Liver (tissue), 10 donors: ENCODE results near the gene ANKS1A. TPM values are rescaled to one million over a fixed set of nuclear protein-coding genes. Genes with fewer than 3 reads are reported as not detected.

Experiments
- DNase-seq: peaks from one replicate; pipeline ENCODE4 v3.0.0-alpha.2; 2017; ENCODE audit warnings: low spot score
- H3K27ac ChIP-seq, 2 donors: one replicate each; pipeline ENCODE4 v1.7.0; 2013; ENCODE audit warnings: inconsistent platforms in 2 of 2, low read length in 2 of 2, control low read depth in 1 of 2, low read depth in 1 of 2, mild to moderate bottlenecking in 1 of 2
- H3K27me3 ChIP-seq, 4 donors: one replicate each; pipeline versions ENCODE4 v1.6.1 to v1.7.0; 2013; ENCODE audit warnings: low read length in 3 of 4, inconsistent platforms in 1 of 4, mild to moderate bottlenecking in 1 of 4, moderate library complexity in 1 of 4; ENCODE audit not compliant: control insufficient read depth in 4 of 4, insufficient read depth in 4 of 4
- H3K36me3 ChIP-seq, 4 donors: one replicate each; pipeline versions ENCODE4 v1.6.1 to v1.7.0; 2013; ENCODE audit warnings: low read length in 3 of 4, mild to moderate bottlenecking in 3 of 4, low read depth in 1 of 4, moderate library complexity in 1 of 4; ENCODE audit not compliant: control insufficient read depth in 4 of 4, insufficient read depth in 3 of 4
- H3K4me1 ChIP-seq, 4 donors: one replicate each; pipeline versions ENCODE4 v1.6.1 to v1.7.0; 2013; ENCODE audit warnings: low read length in 3 of 4, mild to moderate bottlenecking in 3 of 4, moderate library complexity in 1 of 4; ENCODE audit not compliant: control insufficient read depth in 4 of 4, insufficient read depth in 4 of 4
- H3K4me3 ChIP-seq, 3 donors: one replicate each; pipeline versions ENCODE4 v1.6.1 to v1.7.0; 2013; ENCODE audit warnings: low read length in 3 of 3, control low read depth in 1 of 3, low read depth in 1 of 3, mild to moderate bottlenecking in 1 of 3
- H3K9ac ChIP-seq, 2 donors: one replicate each; pipeline ENCODE4 v1.7.0; 2013; ENCODE audit warnings: low read length in 2 of 2, mild to moderate bottlenecking in 2 of 2, moderate library complexity in 2 of 2, control low read depth in 1 of 2, low read depth in 1 of 2
- H3K9me3 ChIP-seq, 4 donors: one replicate each; pipeline versions ENCODE4 v1.6.1 to v1.7.0; 2013; ENCODE audit warnings: low read length in 3 of 4; ENCODE audit not compliant: control insufficient read depth in 4 of 4
- EGR1 ChIP-seq, 2 donors: IDR thresholded peaks; 2 replicates each; pipeline ENCODE4 v1.6.1; 2016 to 2018; ENCODE audit warnings: antibody characterized with exemption in 2 of 2, low read depth in 2 of 2
- HNF4A ChIP-seq, 2 donors: conservative IDR thresholded peaks; 2 replicates each; pipeline ENCODE4 v1.6.1; 2016; ENCODE audit warnings: antibody characterized with exemption in 2 of 2, mild to moderate bottlenecking in 2 of 2
- HNF4G ChIP-seq: IDR thresholded peaks from 2 replicates; pipeline ENCODE4 v1.6.1; 2016; ENCODE audit warnings: antibody characterized with exemption
- JUND ChIP-seq, 2 donors: IDR thresholded peaks; 2 replicates each; pipeline ENCODE4 v1.6.1; 2016; ENCODE audit warnings: antibody characterized with exemption in 2 of 2
- NR2F2 ChIP-seq: IDR thresholded peaks from 2 replicates; pipeline ENCODE4 v1.6.1; 2016; ENCODE audit warnings: antibody characterized with exemption
- RAD21 ChIP-seq, 2 donors: IDR thresholded peaks; 2 replicates each; pipeline ENCODE4 v1.6.1; 2016; ENCODE audit warnings: antibody characterized with exemption in 2 of 2, mild to moderate bottlenecking in 2 of 2
- RXRA ChIP-seq, 2 donors: IDR thresholded peaks; 2 replicates each; pipeline ENCODE4 v1.6.1; 2017 to 2018; ENCODE audit warnings: antibody characterized with exemption in 2 of 2, mild to moderate bottlenecking in 1 of 2
- TAF1 ChIP-seq: conservative IDR thresholded peaks from 2 replicates; pipeline ENCODE4 v1.6.1; 2016; ENCODE audit warnings: antibody characterized with exemption, mild to moderate bottlenecking
- WGBS: extraction: QIAGEN DNeasy Blood & Tissue Kit; methylation state at CpG from one replicate; pipeline ENCODE4 v1.1.7; 2013; 5-methylcytosine and 5-hydroxymethylcytosine counted together
- polyA plus RNA-seq, 2 donors: library from polyadenylated mRNA; stranded (reverse) in 1 of 2; unstranded in 1 of 2; fragments of 200-250 nt in 1 of 2; fragments of >200 nt in 1 of 2; fragmentation: Nextera tagmentation in 1 of 2; extraction: Ambion mirVana in 1 of 2; gene quantifications; one replicate each; pipeline versions ENCODE4 v1.2.1 to v1.2.3, GENCODE V29; 2013 to 2015
- small RNA-seq: library from RNA; depleted of rRNA; stranded (forward); fragments of <200 nt; gene quantifications from one replicate; pipeline ENCODE3, GENCODE V24; 2014
- total RNA-seq, 2 donors: library from RNA; depleted of rRNA; stranded (reverse); fragments of >200 nt; gene quantifications; one replicate each; pipeline ENCODE4 v1.2.3, GENCODE V29; 2014
- TF ChIP-seq, protein P1 (sequence below): IDR thresholded peaks from 2 replicates; pipeline ENCODE4 v1.6.1; 2016; ENCODE audit warnings: antibody characterized with exemption
- TF ChIP-seq, protein P2 (sequence below): fragments of 150-350 bp; IDR thresholded peaks from 2 replicates; pipeline ENCODE4 v1.5.1; 2017; ENCODE audit warnings: improper control_type of control experiment, low read depth, low read length; ENCODE audit not compliant: missing input control
- donor health status: healthy.
- donor health status: healthy.
- donor health status: healthy.
- donor health status: healthy.
- donor health status: healthy.

ANKS1A gene
- total and polyA plus RNA-seq, 4 donors: 4.3 to 18.7 (median 6.7) TPM

DNA sequence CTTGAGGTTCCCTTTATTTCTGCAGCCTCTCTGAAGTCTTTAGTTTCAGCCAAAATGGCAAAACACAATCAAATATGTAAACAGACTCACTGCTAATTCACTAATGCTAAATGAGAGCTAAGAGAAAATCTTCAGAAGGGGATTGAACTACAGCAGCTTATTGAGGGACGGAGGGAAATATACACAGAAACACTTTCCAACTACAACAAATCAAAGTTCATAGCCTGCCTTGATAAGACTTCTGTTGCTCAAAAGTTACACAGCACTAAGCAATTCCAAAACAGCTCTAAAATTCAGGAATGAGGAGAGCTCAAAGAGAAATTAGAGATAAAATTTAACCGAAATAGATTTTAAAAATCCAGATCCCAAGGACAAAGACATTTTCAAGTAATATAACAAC, 250.4 kb downstream of the ANKS1A start (continued):
- TF ChIP-seq JUND (IDR thresholded peaks at IDR 0.05): peak in 1 of 2 donors; percentile 66
- peak; percentile 61 for TF ChIP-seq HNF4G
- TF ChIP-seq, protein P1, sequence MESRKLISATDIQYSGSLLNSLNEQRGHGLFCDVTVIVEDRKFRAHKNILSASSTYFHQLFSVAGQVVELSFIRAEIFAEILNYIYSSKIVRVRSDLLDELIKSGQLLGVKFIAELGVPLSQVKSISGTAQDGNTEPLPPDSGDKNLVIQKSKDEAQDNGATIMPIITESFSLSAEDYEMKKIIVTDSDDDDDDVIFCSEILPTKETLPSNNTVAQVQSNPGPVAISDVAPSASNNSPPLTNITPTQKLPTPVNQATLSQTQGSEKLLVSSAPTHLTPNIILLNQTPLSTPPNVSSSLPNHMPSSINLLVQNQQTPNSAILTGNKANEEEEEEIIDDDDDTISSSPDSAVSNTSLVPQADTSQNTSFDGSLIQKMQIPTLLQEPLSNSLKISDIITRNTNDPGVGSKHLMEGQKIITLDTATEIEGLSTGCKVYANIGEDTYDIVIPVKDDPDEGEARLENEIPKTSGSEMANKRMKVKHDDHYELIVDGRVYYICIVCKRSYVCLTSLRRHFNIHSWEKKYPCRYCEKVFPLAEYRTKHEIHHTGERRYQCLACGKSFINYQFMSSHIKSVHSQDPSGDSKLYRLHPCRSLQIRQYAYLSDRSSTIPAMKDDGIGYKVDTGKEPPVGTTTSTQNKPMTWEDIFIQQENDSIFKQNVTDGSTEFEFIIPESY: peak; percentile 80

DNA sequence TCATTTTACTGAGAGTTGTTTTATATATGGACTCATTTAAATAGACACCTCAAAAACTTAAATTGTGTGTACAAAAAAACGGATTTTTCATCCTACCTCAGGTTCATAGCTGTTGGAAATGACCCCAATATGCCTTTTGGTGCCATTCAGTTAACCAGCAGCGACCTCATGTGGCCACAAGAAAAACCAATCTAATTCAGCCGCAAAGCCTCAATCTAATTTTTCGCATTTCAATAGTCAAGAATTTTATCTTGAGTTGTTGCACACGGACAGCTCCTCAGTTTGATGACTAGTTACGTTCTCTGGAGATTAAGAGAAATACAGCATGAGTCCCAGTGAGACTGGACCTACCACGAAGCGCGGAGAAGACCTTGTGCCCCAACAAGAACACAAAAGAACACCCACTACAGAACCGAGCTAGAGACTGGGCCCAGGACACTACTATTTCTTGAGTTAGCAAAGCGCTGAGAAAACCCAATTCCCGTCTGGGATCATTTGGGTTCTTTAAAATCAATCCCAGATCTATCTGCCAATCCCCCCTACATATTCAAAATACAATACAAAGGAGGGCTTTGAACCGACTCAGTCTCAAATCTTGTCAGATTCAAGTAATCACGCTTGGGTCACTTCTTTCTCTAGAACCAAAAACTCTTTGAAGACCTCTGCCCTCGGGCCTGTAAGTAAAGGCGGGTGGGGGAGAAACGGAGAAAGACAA, 251.0 kb downstream of the ANKS1A start:
- DNase-seq: peak; percentile 63
- Histone ChIP-seq H3K4me3 (no peak overlapping the region), H3K36me3 (no peaks in the 10 kb centered on the region), H3K27ac (peak overlapping the region; percentile 37 to 65), H3K4me1 (peaks cover 3 to 14% (median 7%) of the 10 kb centered on the region in 4 donors), H3K9me3 (no peaks in the 10 kb centered on the region), H3K27me3 (no peaks in the 10 kb centered on the region), H3K9ac (peak overlapping the region in 1 of 2 donors; percentile 49)
- TF ChIP-seq HNF4A (conservative IDR thresholded peaks at IDR 0.05) (no peak), NR2F2 (no peak), TAF1 (no peak), RAD21 (IDR thresholded peaks at IDR 0.05) (peak; percentile 94 to 96), EGR1 (IDR thresholded peaks at IDR 0.05; ENCODE audit: low read depth in 2 of 2) (no peak), RXRA (IDR thresholded peaks at IDR 0.05) (peak in 1 of 2 donors; percentile 21)
- TF ChIP-seq, protein P2, sequence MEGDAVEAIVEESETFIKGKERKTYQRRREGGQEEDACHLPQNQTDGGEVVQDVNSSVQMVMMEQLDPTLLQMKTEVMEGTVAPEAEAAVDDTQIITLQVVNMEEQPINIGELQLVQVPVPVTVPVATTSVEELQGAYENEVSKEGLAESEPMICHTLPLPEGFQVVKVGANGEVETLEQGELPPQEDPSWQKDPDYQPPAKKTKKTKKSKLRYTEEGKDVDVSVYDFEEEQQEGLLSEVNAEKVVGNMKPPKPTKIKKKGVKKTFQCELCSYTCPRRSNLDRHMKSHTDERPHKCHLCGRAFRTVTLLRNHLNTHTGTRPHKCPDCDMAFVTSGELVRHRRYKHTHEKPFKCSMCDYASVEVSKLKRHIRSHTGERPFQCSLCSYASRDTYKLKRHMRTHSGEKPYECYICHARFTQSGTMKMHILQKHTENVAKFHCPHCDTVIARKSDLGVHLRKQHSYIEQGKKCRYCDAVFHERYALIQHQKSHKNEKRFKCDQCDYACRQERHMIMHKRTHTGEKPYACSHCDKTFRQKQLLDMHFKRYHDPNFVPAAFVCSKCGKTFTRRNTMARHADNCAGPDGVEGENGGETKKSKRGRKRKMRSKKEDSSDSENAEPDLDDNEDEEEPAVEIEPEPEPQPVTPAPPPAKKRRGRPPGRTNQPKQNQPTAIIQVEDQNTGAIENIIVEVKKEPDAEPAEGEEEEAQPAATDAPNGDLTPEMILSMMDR: peak; percentile 81
- 28% methylated on average over 17 of the region's 17 CpGs for WGBS

DNA sequence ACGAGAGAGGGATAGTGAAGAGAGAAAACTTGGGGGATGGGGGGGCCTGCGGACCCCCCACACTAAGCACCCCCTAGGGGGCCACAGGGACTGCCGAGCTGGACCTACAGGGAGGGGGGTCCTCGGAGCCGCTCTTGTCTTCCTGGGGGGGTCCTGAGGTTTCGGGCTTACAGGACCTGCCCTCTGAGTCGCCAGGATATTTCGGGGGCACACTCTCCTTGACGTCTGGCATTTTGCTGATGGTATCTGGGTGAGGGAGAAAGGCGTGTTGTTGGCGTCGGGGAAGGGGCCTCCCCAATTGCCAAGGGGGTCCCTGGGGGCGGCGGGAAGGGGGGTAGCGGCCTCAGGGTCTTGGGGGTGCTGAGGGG, 251.6 kb downstream of the ANKS1A start:
- H3K36me3 ChIP-seq: no peaks in the 10 kb centered on the region
- DNase-seq: no peak
- TF ChIP-seq, protein P2: no peak
- H3K4me3 ChIP-seq: peak overlapping the region in 1 of 3 donors; percentile 9
- WGBS: 67% methylated on average over 15 of the region's 15 CpGs
- peaks cover 3 to 14% (median 7%) of the 10 kb centered on the region in 4 donors for H3K4me1 ChIP-seq
- no peak overlapping the region for H3K9ac ChIP-seq
- H3K27ac ChIP-seq: no peak overlapping the region
- H3K9me3 ChIP-seq: no peaks in the 10 kb centered on the region
- H3K27me3 ChIP-seq: no peaks in the 10 kb centered on the region

Small RNAs within 50 kb of the gene (small RNA-seq; reads per million reads assigned to genes)
- gene AL138721.1: not detected

Other genes with a start within 250 kb of the ANKS1A start
- gene ILRUN, start 192.5 kb upstream of the ANKS1A start, total RNA-seq: 10 to 100 TPM; 37.7 to 77.3 TPM
- 10 to 100 TPM; 20.3 to 54.7 TPM for gene ILRUN, start 192.5 kb upstream of the ANKS1A start, polyA plus RNA-seq
- gene SNRPC, start 131.8 kb upstream of the ANKS1A start, total RNA-seq: 10 to 100 TPM; 17.2 to 50.1 TPM
- gene SNRPC, start 131.8 kb upstream of the ANKS1A start, polyA plus RNA-seq: 10 to 100 TPM; 66.5 to 75.4 TPM
- 10 to 100 TPM; 10.7 to 14.6 TPM for gene BLTP3A, start 97.2 kb upstream of the ANKS1A start, total RNA-seq
- 1 to 10 TPM; 2.5 to 3.3 TPM for gene BLTP3A, start 97.2 kb upstream of the ANKS1A start, polyA plus RNA-seq
- gene TAF11, start 1.2 kb upstream of the ANKS1A start, total RNA-seq: 10 to 100 TPM; 12.0 to 16.0 TPM
- gene TAF11, start 1.2 kb upstream of the ANKS1A start, polyA plus RNA-seq: 10 to 100 TPM in 1 of 2 donors, 1 to 10 TPM in 1; 7.3 to 12.2 TPM